Left ventricle myocardium inferior (tissue), 1 donor: ENCODE measurements around the gene ENOX2. TPM values are rescaled to one million over a fixed set of nuclear protein-coding genes. Genes with fewer than 3 reads are reported as not detected.

Experiments used
- DNase-seq: peaks from one replicate; pipeline ENCODE4 v3.0.0-alpha.2; 2020
- H3K27ac ChIP-seq: fragments of 200-600 bp; replicated peaks from 2 replicates; pipeline ENCODE4 v1.8.0; 2021
- H3K27me3 ChIP-seq: fragments of 200-600 bp; 2 replicates; pipeline ENCODE4 v1.8.0; 2021; ENCODE audit warnings: low read depth
- H3K36me3 ChIP-seq: fragments of 200-600 bp; 2 replicates; pipeline ENCODE4 v1.8.0; 2021
- H3K4me1 ChIP-seq: fragments of 200-600 bp; 2 replicates; pipeline ENCODE4 v1.8.0; 2021
- H3K4me3 ChIP-seq: fragments of 200-600 bp; 2 replicates; pipeline ENCODE4 v1.8.0; 2021; ENCODE audit warnings: mild to moderate bottlenecking, moderate library complexity
- H3K9me3 ChIP-seq: fragments of 200-600 bp; replicated peaks from 2 replicates; pipeline ENCODE4 v1.8.0; 2021
- CTCF ChIP-seq: fragments of 200-600 bp; IDR thresholded peaks from 2 replicates; pipeline ENCODE4 v1.8.0; 2021; ENCODE audit warnings: antibody characterized with exemption, mild to moderate bottlenecking, borderline replicate concordance
- intact Hi-C: fragments of 100-400 bp; cut with micrococcal nuclease; formaldehyde crosslinking; loops from one replicate; pipeline ENCODE4 v1.11.0; 2022
- total RNA-seq: library from RNA; stranded (reverse); fragmentation: NEBNext Ultra II Directional; extraction: Animal tissue kit (Norgen Biotek cat#: 25700); gene quantifications from one replicate; pipeline ENCODE4 v1.2.1, GENCODE V29; 2021
- donor health status: DM: no; HTN: yes; CAD: no; lungs with severe emphysema.

Gene ENOX2
- total RNA-seq, 1 donor from 2014 or later = 14.1 TPM

- no peaks in the 10 kb centered on the region for H3K4me1 ChIP-seq
- no peak overlapping the region for H3K27ac ChIP-seq
- peak; percentile 74 for TF ChIP-seq CTCF
- H3K9me3 ChIP-seq = no peaks in the 10 kb centered on the region
- intact Hi-C loops = loop anchor here (5.0 to 10.0 kb wide), 2 partner anchors 342 to 380 kb away; no protein-coding TSS in a partner anchor
- H3K36me3 ChIP-seq = no peaks in the 10 kb centered on the region
- no peaks in the 10 kb centered on the region for H3K27me3 ChIP-seq
- peak; percentile 12 for DNase-seq
- H3K4me3 ChIP-seq = no peak overlapping the region
These were observed 13.8 kb upstream of the ENOX2 start for GRCh38 chrX:130916636-130917422.

DNA sequence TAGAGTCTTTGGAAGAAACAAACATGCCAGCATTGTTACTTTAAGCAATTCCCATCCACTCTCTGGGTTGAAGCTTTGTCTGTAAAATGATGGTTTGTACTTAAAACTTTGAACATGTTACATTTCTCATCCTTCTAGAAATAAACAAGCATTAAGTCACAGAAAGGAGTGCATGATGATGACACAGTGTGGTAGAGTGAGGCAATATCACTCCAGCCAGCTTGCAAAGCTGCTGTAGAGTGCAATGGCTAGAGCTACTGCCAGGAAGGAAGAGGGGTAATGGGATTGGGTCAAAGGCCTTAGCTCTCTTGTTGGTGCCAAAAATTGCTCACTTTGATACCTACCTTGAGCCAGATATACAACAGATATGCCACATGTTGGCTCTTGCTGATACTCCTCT is 12.3 kb upstream of the ENOX2 start:
- intact Hi-C loops = loop anchor here (5.0 to 10.0 kb wide), 2 partner anchors 341 to 378 kb away; no protein-coding TSS in a partner anchor
- Histone ChIP-seq H3K4me3 (no peak overlapping the region), H3K27ac (no peak overlapping the region), H3K36me3 (no peaks in the 10 kb centered on the region), H3K9me3 (no peaks in the 10 kb centered on the region), H3K27me3 (no peaks in the 10 kb centered on the region), H3K4me1 (no peaks in the 10 kb centered on the region)
- DNase-seq = no peak
- TF ChIP-seq CTCF = no peak

GRCh38 chrX:130909469-130910136 is 6.6 kb upstream of the ENOX2 start:
- Histone ChIP-seq H3K36me3 (no peaks in the 10 kb centered on the region), H3K9me3 (no peaks in the 10 kb centered on the region), H3K27me3 (no peaks in the 10 kb centered on the region), H3K4me3 (no peak overlapping the region), H3K4me1 (no peaks in the 10 kb centered on the region), H3K27ac (no peak overlapping the region)
- no peak for DNase-seq
- no peak for TF ChIP-seq CTCF
- intact Hi-C loops = loop anchor here (10.0 kb wide), 2 partner anchors 335 to 505 kb away; partner anchors contain the start of gene RBMX2

DNA sequence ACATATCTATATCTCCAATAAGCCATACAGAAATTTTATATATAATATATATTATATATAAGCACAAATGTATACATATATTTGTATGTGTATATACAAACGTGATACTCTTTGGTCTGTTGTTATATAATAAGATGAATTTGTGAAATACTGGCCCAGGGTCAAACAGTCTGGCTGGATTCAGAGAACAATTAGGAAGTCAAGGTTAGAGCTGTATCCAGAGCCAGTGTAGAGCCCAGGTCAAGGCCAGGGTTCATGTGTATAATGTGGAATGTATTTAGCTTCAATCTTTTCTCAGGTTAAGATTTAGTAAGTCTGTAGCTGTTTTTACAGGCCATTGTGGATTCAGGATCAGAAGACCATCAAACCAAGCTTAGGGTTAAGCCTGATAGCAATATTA is 3.8 kb upstream of the ENOX2 start:
- H3K9me3 ChIP-seq = no peaks in the 10 kb centered on the region
- no peak for TF ChIP-seq CTCF
- intact Hi-C loops = loop anchor here (10.0 kb wide), 1 partner anchor 502 kb away; the partner anchor contains the start of gene RBMX2

GRCh38 chrX:130902446-130902782 is 595 bp downstream of the ENOX2 start:
- H3K36me3 ChIP-seq = no peaks in the 10 kb centered on the region
- H3K27ac ChIP-seq = peak overlapping the region; percentile 93
- peaks cover 8% of the 10 kb centered on the region for H3K4me1 ChIP-seq
- DNase-seq = no peak
- H3K27me3 ChIP-seq = no peaks in the 10 kb centered on the region
- H3K9me3 ChIP-seq = no peaks in the 10 kb centered on the region
- H3K4me3 ChIP-seq = peak overlapping the region; percentile 74
- TF ChIP-seq CTCF = no peak
- intact Hi-C loops = loop anchor here (10.0 kb wide), 1 partner anchor 498 kb away; the partner anchor contains the start of gene RBMX2

More for the DNA sequence above, 3.8 kb upstream of the ENOX2 start:
- H3K4me3 ChIP-seq = no peak overlapping the region
- peaks cover 4% of the 10 kb centered on the region for H3K4me1 ChIP-seq
- no peaks in the 10 kb centered on the region for H3K36me3 ChIP-seq
- no peaks in the 10 kb centered on the region for H3K27me3 ChIP-seq
- no peak overlapping the region for H3K27ac ChIP-seq
- no peak for DNase-seq
